ENCODE data around the gene ZFYVE21. TPM values are rescaled to one million over a fixed set of nuclear protein-coding genes. Genes with fewer than 3 reads are reported as not detected.
A peak's percentile ranks its signal among the peaks of the same experiment; 100 is the strongest.

ZFYVE21 gene
- total RNA-seq, 4 donors from 2014 or later = 69.5 to 134 (median 89.3) TPM

DNA sequence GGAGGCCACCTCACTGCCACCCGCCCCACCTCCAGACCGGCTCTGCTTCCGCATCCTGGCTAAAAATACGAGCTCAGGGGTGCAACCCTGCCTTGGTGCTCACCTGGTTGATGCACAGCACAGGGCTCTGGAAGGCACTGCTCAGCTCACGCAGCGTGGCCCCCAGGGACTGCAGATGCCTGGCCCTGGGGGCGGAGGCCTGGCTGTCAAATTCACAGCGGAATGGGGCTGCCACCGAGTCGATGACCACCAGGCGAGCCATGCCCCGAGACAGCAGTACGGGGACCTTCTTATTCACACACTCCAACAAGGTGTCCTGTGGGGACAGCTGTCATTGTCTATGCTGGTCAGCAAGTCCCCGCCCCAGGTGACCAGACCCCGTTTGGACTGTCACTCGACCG is 16.3 kb upstream of the ZFYVE21 start:
- H3K4me3 ChIP-seq = no peak overlapping the region
- H3K4me1 ChIP-seq = peaks cover 34 to 94% (median 39%) of the 10 kb centered on the region in 3 donors
- no peaks in the 10 kb centered on the region for H3K27me3 ChIP-seq
- intact Hi-C loops (cut with DNase I) = loop anchor here (10.0 kb wide), 1 partner anchor 124 kb away; no protein-coding TSS in a partner anchor
- peaks cover 30 to 87% (median 37%) of the 10 kb centered on the region in 3 donors for H3K36me3 ChIP-seq
- TF ChIP-seq POLR2A (IDR thresholded peaks at IDR 0.05) = no peak
- TF ChIP-seq, protein P1, sequence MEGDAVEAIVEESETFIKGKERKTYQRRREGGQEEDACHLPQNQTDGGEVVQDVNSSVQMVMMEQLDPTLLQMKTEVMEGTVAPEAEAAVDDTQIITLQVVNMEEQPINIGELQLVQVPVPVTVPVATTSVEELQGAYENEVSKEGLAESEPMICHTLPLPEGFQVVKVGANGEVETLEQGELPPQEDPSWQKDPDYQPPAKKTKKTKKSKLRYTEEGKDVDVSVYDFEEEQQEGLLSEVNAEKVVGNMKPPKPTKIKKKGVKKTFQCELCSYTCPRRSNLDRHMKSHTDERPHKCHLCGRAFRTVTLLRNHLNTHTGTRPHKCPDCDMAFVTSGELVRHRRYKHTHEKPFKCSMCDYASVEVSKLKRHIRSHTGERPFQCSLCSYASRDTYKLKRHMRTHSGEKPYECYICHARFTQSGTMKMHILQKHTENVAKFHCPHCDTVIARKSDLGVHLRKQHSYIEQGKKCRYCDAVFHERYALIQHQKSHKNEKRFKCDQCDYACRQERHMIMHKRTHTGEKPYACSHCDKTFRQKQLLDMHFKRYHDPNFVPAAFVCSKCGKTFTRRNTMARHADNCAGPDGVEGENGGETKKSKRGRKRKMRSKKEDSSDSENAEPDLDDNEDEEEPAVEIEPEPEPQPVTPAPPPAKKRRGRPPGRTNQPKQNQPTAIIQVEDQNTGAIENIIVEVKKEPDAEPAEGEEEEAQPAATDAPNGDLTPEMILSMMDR (IDR thresholded peaks at IDR 0.05) = no peak
- no peaks in the 10 kb centered on the region for H3K9me3 ChIP-seq
- peak overlapping the region in 3 of 4 donors; percentile 71 to 84 (median 78) for H3K27ac ChIP-seq
- 84 to 88% methylated on average over 4 to 8 of the region's 17 CpGs for WGBS, 2 donors
- DNase-seq = no peak

GRCh38 chr14:103699901-103700752 is 15.5 kb upstream of the ZFYVE21 start:
- Histone ChIP-seq H3K4me1 (peaks cover 34 to 94% (median 39%) of the 10 kb centered on the region in 3 donors), H3K27me3 (no peaks in the 10 kb centered on the region), H3K4me3 (no peak overlapping the region), H3K27ac (peak overlapping the region in 3 of 4 donors; percentile 16 to 84 (median 19)), H3K9me3 (no peaks in the 10 kb centered on the region), H3K36me3 (peaks cover 23 to 87% (median 29%) of the 10 kb centered on the region in 3 donors)
- DNase-seq = no peak
- TF ChIP-seq POLR2A (IDR thresholded peaks at IDR 0.05) = no peak
- TF ChIP-seq, protein P1 (IDR thresholded peaks at IDR 0.05) = no peak
- intact Hi-C loops (cut with DNase I) = loop anchor here (10.0 kb wide), 1 partner anchor 125 kb away; no protein-coding TSS in a partner anchor
- 67 to 100% methylated on average over 3 to 4 of the region's 25 CpGs for WGBS, 2 donors

- Histone ChIP-seq H3K27ac (peak overlapping the region in 1 of 4 donors; percentile 84), H3K4me3 (no peak overlapping the region), H3K4me1 (peaks cover 34 to 94% (median 35%) of the 10 kb centered on the region in 3 donors), H3K36me3 (peaks cover 23 to 87% (median 29%) of the 10 kb centered on the region in 3 donors), H3K9me3 (no peaks in the 10 kb centered on the region), H3K27me3 (no peaks in the 10 kb centered on the region)
- WGBS, 2 donors = 74 to 88% methylated on average over 6 of the region's 21 CpGs
- no peak for DNase-seq
- intact Hi-C loops (cut with DNase I) = no loop called here
- TF ChIP-seq POLR2A (IDR thresholded peaks at IDR 0.05) = no peak
- TF ChIP-seq, protein P1 (IDR thresholded peaks at IDR 0.05) = no peak
Observed at GRCh38 chr14:103700753-103701490, 14.7 kb upstream of the ZFYVE21 start.

DNA sequence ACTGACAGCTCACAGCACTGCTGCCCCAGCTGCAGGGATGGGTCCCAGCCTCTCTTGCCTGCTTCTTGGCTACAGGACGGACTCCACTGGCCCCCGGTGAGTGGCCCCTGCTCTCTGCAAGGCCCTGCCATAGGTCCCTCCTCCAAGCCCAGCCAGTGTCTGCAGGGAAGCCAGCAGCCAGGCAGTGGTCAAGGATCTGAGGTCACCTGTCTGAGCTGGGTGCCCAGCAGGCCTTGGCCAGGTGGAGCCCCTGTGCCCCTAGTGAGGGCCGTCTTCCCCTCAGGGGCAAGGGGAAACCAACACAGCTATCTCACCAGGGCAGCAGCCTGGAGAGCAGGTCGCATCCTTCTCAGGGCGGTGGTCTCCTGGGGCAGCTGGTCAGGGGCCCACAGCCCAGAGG is 13.5 kb upstream of the ZFYVE21 start:
- Histone ChIP-seq H3K4me1 (peaks cover 23 to 94% (median 39%) of the 10 kb centered on the region in 3 donors), H3K36me3 (peaks cover 23 to 99% (median 37%) of the 10 kb centered on the region in 3 donors), H3K9me3 (no peaks in the 10 kb centered on the region), H3K27me3 (no peaks in the 10 kb centered on the region), H3K27ac (no peak overlapping the region), H3K4me3 (no peak overlapping the region)
- TF ChIP-seq POLR2A (IDR thresholded peaks at IDR 0.05) = no peak
- TF ChIP-seq, protein P1 (IDR thresholded peaks at IDR 0.05) = no peak
- intact Hi-C loops (cut with DNase I) = no loop called here
- 73 to 100% methylated on average over 1 to 3 of the region's 5 CpGs for WGBS, 2 donors
- no peak for DNase-seq
